IgD-negative memory B cell (primary cell): ENCODE data around the gene UBE2E2. TPM values are rescaled to one million over a fixed set of nuclear protein-coding genes. Genes with fewer than 3 reads are reported as not detected.

Experiments
- H3K27ac Mint-ChIP-seq, 3 donors: one replicate each; pipeline ENCODE4 v1.8.0; 2020 to 2022; ENCODE audit warnings: mild to moderate bottlenecking in 3 of 3, mixed read lengths in 3 of 3, moderate library complexity in 1 of 3
- H3K27me3 Mint-ChIP-seq: one replicate; pipeline ENCODE4 v1.8.0; 2021; ENCODE audit warnings: mixed read lengths
- H3K36me3 Mint-ChIP-seq: one replicate; pipeline ENCODE4 v1.8.0; 2020; ENCODE audit warnings: mild to moderate bottlenecking, mixed read lengths
- H3K4me1 Mint-ChIP-seq, 3 donors: one replicate each; pipeline ENCODE4 v1.8.0; 2020 to 2022; ENCODE audit warnings: mixed read lengths in 3 of 3, mild to moderate bottlenecking in 1 of 3
- H3K4me3 Mint-ChIP-seq, 4 donors: one replicate each; pipeline ENCODE4 v1.8.0; 2020 to 2022; ENCODE audit warnings: mild to moderate bottlenecking in 4 of 4, mixed read lengths in 4 of 4, moderate library complexity in 3 of 4
- H3K9me3 Mint-ChIP-seq, 3 donors: one replicate each; pipeline ENCODE4 v1.8.0; 2020 to 2021; ENCODE audit warnings: mixed read lengths in 3 of 3, mild to moderate bottlenecking in 1 of 3
- polyA plus RNA-seq: library from polyadenylated mRNA; unstranded; fragments of 300-500 nt; fragmentation: Illumina TruSeq; gene quantifications from one replicate; pipeline ENCODE4 v1.2.3, GENCODE V29; 2021

UBE2E2 gene
- polyA plus RNA-seq, result 59.8 TPM

GRCh38 chr3:23202921-23203707 lies at the start of gene UBE2E2:
TSS of gene UBE2E2 (plus strand) at chr3:23203327.
- H3K4me1 Mint-ChIP-seq, result peaks cover 19 to 24% (median 24%) of the 10 kb centered on the region in 3 donors
- H3K36me3 Mint-ChIP-seq, result no peaks in the 10 kb centered on the region
- peak within 1 kb of the TSS; percentile 91 to 99 (median 94) for H3K4me3 Mint-ChIP-seq
- H3K27ac Mint-ChIP-seq, result peak within 1 kb of the TSS; percentile 74 to 96 (median 84)
- H3K27me3 Mint-ChIP-seq, result no peaks in the 10 kb centered on the region
- H3K9me3 Mint-ChIP-seq, result no peaks in the 10 kb centered on the region

DNA sequence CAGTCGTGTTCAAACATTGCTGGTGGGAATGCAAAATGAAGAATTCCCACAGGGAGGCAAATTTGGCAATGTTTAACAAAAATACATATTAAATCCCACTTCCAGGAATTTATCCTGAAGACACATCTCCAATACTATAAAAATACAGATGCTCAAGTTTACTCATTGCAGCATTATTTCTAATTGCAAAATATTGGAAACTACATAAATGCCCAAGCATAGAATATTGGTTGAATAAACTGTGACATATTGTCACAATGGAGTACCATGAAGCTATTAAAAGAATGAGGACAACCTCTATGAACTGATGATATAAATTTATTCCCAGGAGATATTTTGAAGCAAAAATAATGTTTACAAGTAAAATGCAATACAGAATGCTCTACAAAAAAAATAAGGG lies 49.7 kb upstream of the UBE2E2 start:
- peaks cover 0 to 4% (median 1%) of the 10 kb centered on the region in 3 donors for H3K9me3 Mint-ChIP-seq
- H3K4me1 Mint-ChIP-seq, result no peaks in the 10 kb centered on the region
- H3K27me3 Mint-ChIP-seq, result peaks cover 4% of the 10 kb centered on the region

DNA sequence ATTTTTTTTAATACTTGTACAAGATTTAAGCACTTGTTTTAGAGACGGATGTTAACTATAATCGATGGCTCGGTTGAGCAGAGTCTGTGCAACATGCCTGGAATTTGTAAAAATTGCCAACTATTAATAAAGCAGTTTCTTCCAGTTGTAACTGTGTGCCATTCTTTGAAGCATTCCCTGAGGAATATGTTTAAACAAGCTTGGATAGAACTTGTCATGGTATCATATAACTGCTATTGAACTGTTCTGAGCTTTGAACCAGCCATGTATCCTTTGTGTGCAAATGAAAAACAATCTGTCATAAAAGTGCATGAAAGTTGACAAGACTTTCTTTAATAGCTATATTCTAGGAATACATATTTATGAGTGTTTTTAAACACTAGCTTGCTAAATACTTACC lies 45.8 kb upstream of the UBE2E2 start:
- Mint-ChIP-seq H3K4me3 (no peak overlapping the region), H3K4me1 (peaks cover 6 to 9% (median 7%) of the 10 kb centered on the region in 3 donors), H3K27me3 (peaks cover 3% of the 10 kb centered on the region), H3K9me3 (peaks cover 0 to 1% (median 0%) of the 10 kb centered on the region in 3 donors), H3K36me3 (no peaks in the 10 kb centered on the region), H3K27ac (no peak overlapping the region)

More for the DNA sequence above, 49.7 kb upstream of the UBE2E2 start:
- no peak overlapping the region for H3K4me3 Mint-ChIP-seq
- H3K36me3 Mint-ChIP-seq, result no peaks in the 10 kb centered on the region
- no peak overlapping the region for H3K27ac Mint-ChIP-seq

DNA sequence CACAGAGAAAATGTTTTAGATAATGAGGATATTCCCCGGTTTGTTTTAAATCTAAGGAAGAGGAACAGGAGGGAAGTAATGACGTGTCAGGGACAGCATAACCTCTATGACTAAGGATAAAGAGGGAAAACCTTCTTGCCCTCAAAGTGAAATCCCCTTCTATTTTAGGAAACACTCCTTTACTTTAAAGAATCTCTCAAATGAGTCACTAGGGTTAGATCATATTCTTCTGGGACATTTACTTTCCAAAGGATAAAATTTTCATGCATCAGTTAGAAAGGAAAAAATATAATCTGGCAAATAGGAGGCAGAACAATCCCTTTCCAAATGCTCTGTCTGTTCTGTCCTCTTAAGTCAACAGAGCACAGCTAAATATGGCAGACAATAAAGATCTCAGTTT lies 43.2 kb upstream of the UBE2E2 start:
- Mint-ChIP-seq H3K36me3 (no peaks in the 10 kb centered on the region), H3K4me1 (peaks cover 14 to 17% (median 15%) of the 10 kb centered on the region in 3 donors), H3K27ac (no peak overlapping the region)

GRCh38 chr3:23161308-23161707 lies 41.8 kb upstream of the UBE2E2 start:
- Mint-ChIP-seq H3K36me3 (no peaks in the 10 kb centered on the region), H3K4me3 (no peak overlapping the region), H3K4me1 (peaks cover 14 to 17% (median 15%) of the 10 kb centered on the region in 3 donors), H3K27ac (no peak overlapping the region), H3K27me3 (peaks cover 3% of the 10 kb centered on the region), H3K9me3 (no peaks in the 10 kb centered on the region)

More for the DNA sequence above, 43.2 kb upstream of the UBE2E2 start:
- Mint-ChIP-seq H3K9me3 (peaks cover 0 to 1% (median 0%) of the 10 kb centered on the region in 3 donors), H3K4me3 (no peak overlapping the region), H3K27me3 (peaks cover 3% of the 10 kb centered on the region)

DNA sequence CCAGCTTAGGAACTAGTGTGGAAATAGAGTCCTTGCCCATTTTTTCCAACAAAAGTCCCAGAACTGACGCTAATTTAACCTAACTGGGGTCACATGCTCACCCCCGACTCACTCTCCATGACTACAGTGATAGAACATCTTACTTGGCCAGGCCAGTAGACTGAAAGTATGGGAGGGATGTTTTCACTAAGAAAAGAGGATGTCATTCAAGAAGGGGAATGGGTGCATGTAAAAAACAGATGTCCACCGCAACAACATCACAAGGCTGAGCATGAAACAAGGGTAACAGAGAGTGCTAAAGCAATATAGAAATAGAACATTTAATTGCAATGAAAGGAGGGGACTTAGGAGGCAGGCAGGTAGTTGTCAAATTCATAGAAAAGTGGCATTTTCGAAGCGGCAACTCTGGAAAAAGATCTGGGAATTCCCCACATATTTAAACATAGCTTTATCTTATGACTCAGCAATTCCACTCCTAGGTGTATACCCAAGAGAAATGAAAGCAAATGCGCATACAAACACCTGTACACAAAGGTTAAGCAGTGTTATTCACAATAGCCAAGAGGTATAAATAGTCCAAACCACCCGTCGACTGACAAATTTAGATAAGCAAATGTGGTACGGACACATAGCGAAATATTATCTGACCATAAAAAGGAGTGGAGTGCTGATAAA lies 41.1 kb upstream of the UBE2E2 start:
- H3K4me3 Mint-ChIP-seq, result peak overlapping the region in 2 of 4 donors; percentile 2 to 52
- H3K36me3 Mint-ChIP-seq, result no peaks in the 10 kb centered on the region
- H3K27ac Mint-ChIP-seq, result no peak overlapping the region
- H3K9me3 Mint-ChIP-seq, result no peaks in the 10 kb centered on the region
- peaks cover 14 to 17% (median 15%) of the 10 kb centered on the region in 3 donors for H3K4me1 Mint-ChIP-seq
- peaks cover 3% of the 10 kb centered on the region for H3K27me3 Mint-ChIP-seq

DNA sequence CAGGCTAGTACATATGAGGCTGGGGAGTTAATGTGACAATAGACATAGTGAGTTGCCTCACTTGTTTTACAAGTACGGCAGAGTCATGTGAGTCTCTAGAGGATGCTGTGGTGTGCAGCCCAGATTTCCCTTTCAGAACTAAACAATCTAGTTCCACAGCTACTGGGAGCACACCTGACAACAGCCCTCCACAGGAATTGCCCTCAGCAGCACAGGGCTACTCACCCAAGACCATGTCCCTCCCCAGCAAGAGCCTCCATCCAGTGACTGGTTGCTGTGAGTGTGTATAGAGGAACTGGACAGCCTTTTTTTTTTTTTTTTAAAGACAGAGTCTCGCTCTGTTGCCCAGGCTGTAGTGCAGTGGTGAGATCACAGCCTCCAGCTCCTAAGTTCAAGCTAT lies 40.2 kb upstream of the UBE2E2 start:
- Mint-ChIP-seq H3K4me3 (peak overlapping the region in 2 of 4 donors; percentile 39 to 52), H3K4me1 (peaks cover 14 to 17% (median 15%) of the 10 kb centered on the region in 3 donors), H3K9me3 (no peaks in the 10 kb centered on the region), H3K27ac (no peak overlapping the region), H3K27me3 (peaks cover 3% of the 10 kb centered on the region), H3K36me3 (no peaks in the 10 kb centered on the region)

DNA sequence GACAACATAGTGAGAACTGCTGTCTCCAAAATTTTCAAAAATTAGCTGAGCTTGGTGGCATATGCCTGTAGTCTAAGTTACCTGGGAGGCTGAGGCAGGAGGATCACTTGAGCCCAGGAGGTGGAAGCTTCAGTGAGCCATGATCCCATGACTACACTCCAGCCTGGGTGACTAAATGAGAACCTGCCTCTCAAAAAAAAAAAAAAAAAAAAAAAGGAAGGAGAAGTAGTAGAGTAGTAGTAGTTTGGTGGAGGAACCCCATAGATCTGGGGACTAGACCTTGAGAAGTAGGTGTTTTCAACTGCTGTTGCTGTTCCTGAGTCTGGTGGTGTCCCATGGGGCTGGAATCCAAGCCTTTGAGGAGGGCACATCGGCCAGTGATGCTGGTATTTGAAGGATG lies 38.4 kb upstream of the UBE2E2 start:
- H3K9me3 Mint-ChIP-seq, result peaks cover 0 to 4% (median 0%) of the 10 kb centered on the region in 3 donors
- H3K27ac Mint-ChIP-seq, result no peak overlapping the region
- H3K36me3 Mint-ChIP-seq, result no peaks in the 10 kb centered on the region
- peaks cover 1% of the 10 kb centered on the region for H3K27me3 Mint-ChIP-seq
- H3K4me1 Mint-ChIP-seq, result peaks cover 14 to 17% (median 15%) of the 10 kb centered on the region in 3 donors
- no peak overlapping the region for H3K4me3 Mint-ChIP-seq

- no peak overlapping the region for H3K27ac Mint-ChIP-seq
- H3K4me3 Mint-ChIP-seq, result no peak overlapping the region
- H3K4me1 Mint-ChIP-seq, result peaks cover 14 to 17% (median 15%) of the 10 kb centered on the region in 3 donors
- peaks cover 1% of the 10 kb centered on the region for H3K27me3 Mint-ChIP-seq
- peaks cover 0 to 10% (median 0%) of the 10 kb centered on the region in 3 donors for H3K9me3 Mint-ChIP-seq
- no peaks in the 10 kb centered on the region for H3K36me3 Mint-ChIP-seq
Measured at GRCh38 chr3:23165571-23165970, 37.6 kb upstream of the UBE2E2 start.

- Mint-ChIP-seq H3K27ac (no peak overlapping the region), H3K4me3 (no peak overlapping the region), H3K36me3 (no peaks in the 10 kb centered on the region), H3K4me1 (peaks cover 14 to 17% (median 15%) of the 10 kb centered on the region in 3 donors), H3K27me3 (peaks cover 1% of the 10 kb centered on the region), H3K9me3 (peaks cover 0 to 10% (median 2%) of the 10 kb centered on the region in 3 donors)
Measured at GRCh38 chr3:23166276-23166675, 36.9 kb upstream of the UBE2E2 start.

DNA sequence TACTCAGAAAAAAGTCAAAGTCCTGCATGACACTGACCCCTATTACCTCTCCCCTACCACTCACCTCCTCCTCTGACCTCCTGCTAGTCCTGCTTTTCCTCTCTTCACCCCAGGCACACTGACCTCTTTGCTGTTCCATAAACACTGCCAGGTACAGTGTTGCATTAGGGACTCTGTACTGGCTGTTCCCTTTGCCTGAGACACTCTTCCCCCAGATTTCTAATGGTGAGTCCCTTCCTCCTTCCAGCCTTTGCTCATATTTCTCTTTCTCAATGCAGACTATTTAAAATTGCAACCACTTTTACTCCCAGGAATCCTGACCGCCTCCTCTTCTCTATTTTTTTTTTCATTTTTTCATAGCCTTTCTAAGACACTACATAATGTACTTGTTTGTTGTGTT lies 36.3 kb upstream of the UBE2E2 start:
- Mint-ChIP-seq H3K27me3 (peaks cover 1% of the 10 kb centered on the region), H3K9me3 (peaks cover 0 to 10% (median 2%) of the 10 kb centered on the region in 3 donors), H3K27ac (no peak overlapping the region), H3K36me3 (no peaks in the 10 kb centered on the region), H3K4me1 (peaks cover 12 to 13% (median 13%) of the 10 kb centered on the region in 3 donors), H3K4me3 (no peak overlapping the region)

GRCh38 chr3:23169551-23169950 lies 33.6 kb upstream of the UBE2E2 start:
- H3K27ac Mint-ChIP-seq, result no peak overlapping the region
- peaks cover 0 to 10% (median 2%) of the 10 kb centered on the region in 3 donors for H3K9me3 Mint-ChIP-seq
- H3K4me3 Mint-ChIP-seq, result no peak overlapping the region
- no peaks in the 10 kb centered on the region for H3K4me1 Mint-ChIP-seq
- no peaks in the 10 kb centered on the region for H3K36me3 Mint-ChIP-seq
- peaks cover 2% of the 10 kb centered on the region for H3K27me3 Mint-ChIP-seq

DNA sequence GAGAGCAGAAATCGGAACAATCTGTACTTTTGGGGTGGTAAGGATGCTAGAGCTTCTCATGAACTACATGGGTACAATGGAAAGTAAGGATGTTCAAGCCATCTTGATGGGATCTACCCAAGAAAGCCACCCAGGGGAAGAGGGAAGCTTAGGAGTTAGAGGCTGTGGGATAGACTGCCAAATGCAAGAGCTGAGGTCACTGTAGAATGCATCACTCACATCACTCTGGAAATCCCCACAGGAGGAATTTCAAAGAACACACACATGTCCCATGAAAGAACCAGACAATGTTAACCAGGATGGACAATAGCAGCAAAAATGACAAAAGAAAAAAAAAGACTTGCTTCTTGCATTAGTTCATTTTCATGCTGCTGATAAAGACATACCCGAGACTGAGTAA lies 32.8 kb upstream of the UBE2E2 start:
- no peak overlapping the region for H3K27ac Mint-ChIP-seq
- no peaks in the 10 kb centered on the region for H3K36me3 Mint-ChIP-seq
- H3K4me1 Mint-ChIP-seq, result no peaks in the 10 kb centered on the region
- peaks cover 5% of the 10 kb centered on the region for H3K27me3 Mint-ChIP-seq
- H3K9me3 Mint-ChIP-seq, result peaks cover 0 to 10% (median 2%) of the 10 kb centered on the region in 3 donors
- no peak overlapping the region for H3K4me3 Mint-ChIP-seq

DNA sequence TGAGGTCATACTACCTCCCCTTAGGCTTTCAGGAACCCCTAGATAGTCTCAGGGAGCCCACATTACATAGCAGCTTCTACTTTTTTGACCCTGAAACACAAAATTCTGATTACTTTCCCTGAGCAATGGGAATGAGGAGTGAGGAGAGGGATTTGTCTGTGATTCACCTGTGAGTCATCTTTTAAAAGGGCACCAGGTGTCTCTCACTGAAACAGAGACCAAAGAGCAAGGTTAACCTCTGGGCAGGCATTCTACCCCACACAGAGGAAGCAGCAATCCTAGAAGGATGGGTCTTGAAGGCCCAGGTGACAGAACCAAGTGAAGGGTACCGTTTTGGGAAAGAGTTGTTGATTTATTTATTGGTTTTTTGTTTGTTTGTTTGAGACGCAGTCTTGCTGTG lies 31.1 kb upstream of the UBE2E2 start:
- Mint-ChIP-seq H3K36me3 (no peaks in the 10 kb centered on the region), H3K4me3 (no peak overlapping the region), H3K9me3 (peaks cover 0 to 10% (median 2%) of the 10 kb centered on the region in 3 donors), H3K27ac (no peak overlapping the region), H3K27me3 (peaks cover 6% of the 10 kb centered on the region), H3K4me1 (no peaks in the 10 kb centered on the region)

GRCh38 chr3:23174426-23175039 lies 28.6 kb upstream of the UBE2E2 start:
- Mint-ChIP-seq H3K27me3 (peaks cover 5% of the 10 kb centered on the region), H3K4me1 (no peaks in the 10 kb centered on the region), H3K27ac (no peak overlapping the region), H3K36me3 (no peaks in the 10 kb centered on the region), H3K4me3 (no peak overlapping the region), H3K9me3 (peaks cover 2 to 12% (median 3%) of the 10 kb centered on the region in 3 donors)
